ENCODE measurements around the gene FHAD1. TPM values are rescaled to one million over a fixed set of nuclear protein-coding genes. Genes with fewer than 3 reads are reported as not detected.

FHAD1 gene
- total RNA-seq, 4 donors from 2014 or later: 0.96 TPM; not detected in 3

GRCh38 chr1:15272782-15273127 is 25.7 kb downstream of the FHAD1 start:
- ATAC-seq (ENCODE audit: low FRiP score): no peak
- TF ChIP-seq, protein P1, sequence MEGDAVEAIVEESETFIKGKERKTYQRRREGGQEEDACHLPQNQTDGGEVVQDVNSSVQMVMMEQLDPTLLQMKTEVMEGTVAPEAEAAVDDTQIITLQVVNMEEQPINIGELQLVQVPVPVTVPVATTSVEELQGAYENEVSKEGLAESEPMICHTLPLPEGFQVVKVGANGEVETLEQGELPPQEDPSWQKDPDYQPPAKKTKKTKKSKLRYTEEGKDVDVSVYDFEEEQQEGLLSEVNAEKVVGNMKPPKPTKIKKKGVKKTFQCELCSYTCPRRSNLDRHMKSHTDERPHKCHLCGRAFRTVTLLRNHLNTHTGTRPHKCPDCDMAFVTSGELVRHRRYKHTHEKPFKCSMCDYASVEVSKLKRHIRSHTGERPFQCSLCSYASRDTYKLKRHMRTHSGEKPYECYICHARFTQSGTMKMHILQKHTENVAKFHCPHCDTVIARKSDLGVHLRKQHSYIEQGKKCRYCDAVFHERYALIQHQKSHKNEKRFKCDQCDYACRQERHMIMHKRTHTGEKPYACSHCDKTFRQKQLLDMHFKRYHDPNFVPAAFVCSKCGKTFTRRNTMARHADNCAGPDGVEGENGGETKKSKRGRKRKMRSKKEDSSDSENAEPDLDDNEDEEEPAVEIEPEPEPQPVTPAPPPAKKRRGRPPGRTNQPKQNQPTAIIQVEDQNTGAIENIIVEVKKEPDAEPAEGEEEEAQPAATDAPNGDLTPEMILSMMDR (IDR thresholded peaks at IDR 0.05): no peak
- no peak for DNase-seq (ENCODE audit: low spot score)

DNA sequence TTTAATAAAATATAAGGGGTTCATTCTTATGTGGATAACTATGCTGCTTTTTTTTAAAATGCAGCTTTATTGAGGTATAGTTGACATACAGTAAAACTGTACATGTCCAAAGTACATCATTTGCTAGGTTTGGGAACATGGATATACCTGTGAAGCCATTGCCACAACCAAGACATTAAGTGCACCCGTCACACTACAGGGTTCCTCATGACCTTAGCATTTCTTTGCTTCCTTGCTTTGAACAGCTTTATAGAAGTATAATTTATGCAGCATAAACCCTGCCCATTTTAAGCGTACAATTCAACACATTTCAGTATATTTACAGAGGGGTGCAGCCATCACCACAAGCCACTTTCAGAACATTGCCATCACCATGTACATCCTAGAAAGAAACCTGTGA is 26.3 kb downstream of the FHAD1 start:
- ATAC-seq (ENCODE audit: low FRiP score) (no peak), DNase-seq (ENCODE audit: low spot score) (no peak)
- TF ChIP-seq, protein P1 (IDR thresholded peaks at IDR 0.05): no peak

- TF ChIP-seq, protein P1 (IDR thresholded peaks at IDR 0.05): no peak
- ATAC-seq (ENCODE audit: low FRiP score): no peak
These were observed 29.1 kb downstream of the FHAD1 start for GRCh38 chr1:15275921-15276683.

GRCh38 chr1:15276691-15277446 is 29.8 kb downstream of the FHAD1 start:
- ATAC-seq (ENCODE audit: low FRiP score): no peak
- no peak for DNase-seq (ENCODE audit: low spot score)
- TF ChIP-seq, protein P1 (IDR thresholded peaks at IDR 0.05): no peak

More at GRCh38 chr1:15275921-15276683, 29.1 kb downstream of the FHAD1 start:
- no peak for DNase-seq (ENCODE audit: low spot score)

DNA sequence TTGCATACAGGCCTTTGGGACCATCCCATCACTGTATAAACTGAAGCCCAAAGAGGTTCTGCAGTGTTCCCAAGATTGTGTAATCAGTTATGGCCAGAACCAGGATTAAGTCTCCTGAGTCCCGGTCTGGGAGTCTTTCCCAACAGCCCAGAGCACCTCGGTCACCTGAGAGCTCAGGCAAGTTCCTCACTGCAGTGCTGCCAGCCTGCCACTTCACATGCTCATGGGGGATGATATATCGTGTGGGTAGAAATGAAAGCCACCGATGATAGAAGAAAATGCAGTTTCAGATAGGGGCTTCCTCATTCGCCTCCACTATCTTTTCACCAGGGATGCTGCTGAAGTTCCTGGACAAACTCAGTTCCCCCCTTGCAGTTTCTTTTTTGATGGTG is 30.4 kb downstream of the FHAD1 start:
- DNase-seq (ENCODE audit: low spot score) (no peak), ATAC-seq (ENCODE audit: low FRiP score) (no peak)
- TF ChIP-seq, protein P1 (IDR thresholded peaks at IDR 0.05): no peak

GRCh38 chr1:15277933-15278332 is 30.9 kb downstream of the FHAD1 start:
- DNase-seq (ENCODE audit: low spot score) (no peak), ATAC-seq (ENCODE audit: low FRiP score) (no peak)
- TF ChIP-seq, protein P1 (IDR thresholded peaks at IDR 0.05): no peak
